Caco-2 (cell line): ENCODE measurements around the gene OR2T29. TPM values are rescaled to one million over a fixed set of nuclear protein-coding genes. Genes with fewer than 3 reads are reported as not detected.

ENCODE experiments used
- BruUV-seq: library from RNA; stranded (reverse); fragments of 400-500 nt; replicated peaks from 2 replicates; lab custom pipeline; 2021; lab: Mats Ljungman, UMichigan
- CTCF ChIA-PET: fragments of 300-600 bp; sonication (Branson Sonifier 250); formaldehyde crosslinking; loops from one replicate; lab custom pipeline; 2022; ENCODE audit warnings: antibody characterized with exemption; lab: Charles Lee
- POLR2A ChIA-PET: fragments of 300-600 bp; sonication (Branson Sonifier 250); formaldehyde crosslinking; loops from one replicate; lab custom pipeline; 2022; ENCODE audit warnings: antibody characterized with exemption; lab: Charles Lee
- DNase-seq, 2 experiments: peaks; one replicate each; pipeline versions ENCODE4 v3.0.0 to v3.0.0-alpha.2; 2020 to 2022
- H3K27me3 ChIP-seq: replicated peaks from 2 replicates; pipeline ENCODE4 v1.6.0; 2011; ENCODE audit warnings: low read length; ENCODE audit not compliant: control insufficient read depth, insufficient read depth
- H3K36me3 ChIP-seq: 2 replicates; pipeline ENCODE4 v1.5.1; 2011; ENCODE audit warnings: low read length; ENCODE audit not compliant: control insufficient read depth, insufficient read depth
- H3K4me1 ChIP-seq: fragments of 250-450 bp; sonication (Bioruptor Pico); 2 replicates; pipeline ENCODE4 v1.5.1; 2020; ENCODE audit warnings: mild to moderate bottlenecking
- H3K4me3 ChIP-seq: 2 replicates; pipeline ENCODE4 v1.5.1; 2011; ENCODE audit warnings: low read depth, mild to moderate bottlenecking, control low read depth, low read length
- H3K9me3 ChIP-seq: fragments of 250-450 bp; sonication (Bioruptor Pico); 2 replicates; pipeline ENCODE4 v1.5.1; 2020; ENCODE audit warnings: mild to moderate bottlenecking, moderate library complexity
- H3K27ac Mint-ChIP-seq: one replicate; pipeline ENCODE4 v1.8.0; 2022; ENCODE audit warnings: mixed read lengths; ENCODE audit not compliant: unreplicated experiment
- H3K27me3 Mint-ChIP-seq: one replicate; pipeline ENCODE4 v1.8.0; 2022; ENCODE audit warnings: mixed read lengths; ENCODE audit not compliant: insufficient read depth, unreplicated experiment
- H3K36me3 Mint-ChIP-seq: one replicate; pipeline ENCODE4 v1.8.0; 2022; ENCODE audit warnings: mild to moderate bottlenecking, mixed read lengths; ENCODE audit not compliant: insufficient read depth, unreplicated experiment
- H3K4me1 Mint-ChIP-seq: one replicate; pipeline ENCODE4 v1.8.0; 2022; ENCODE audit warnings: low read depth, mixed read lengths; ENCODE audit not compliant: unreplicated experiment
- H3K4me3 Mint-ChIP-seq: one replicate; pipeline ENCODE4 v1.8.0; 2022; ENCODE audit warnings: mild to moderate bottlenecking, moderate library complexity, mixed read lengths; ENCODE audit not compliant: unreplicated experiment
- H3K9me3 Mint-ChIP-seq: one replicate; pipeline ENCODE4 v1.8.0; 2022; ENCODE audit warnings: mixed read lengths; ENCODE audit not compliant: unreplicated experiment
- intact Hi-C: fragments of 100-400 bp; cut with micrococcal nuclease; formaldehyde crosslinking; loops from one replicate; pipeline ENCODE4 v1.10.0; 2022; ENCODE audit not compliant: unreplicated experiment
- total RNA-seq: library from RNA; stranded (reverse); gene quantifications from 2 replicates; pipeline ENCODE4 v1.2.3, GENCODE V29; 2022
- TF ChIP-seq, protein P1 (sequence below), 2 experiments: fragments of 200-600 bp in 1 of 2; IDR thresholded peaks; 1 replicate in 1 of 2; 2 replicates in 1 of 2; pipeline versions ENCODE4 v1.5.1 to v1.8.0; 2011 to 2022; ENCODE audit warnings: antibody characterized with exemption in 1 of 2, control low read depth in 1 of 2, inconsistent platforms in 1 of 2, low read depth in 1 of 2, low read length in 1 of 2, mild to moderate bottlenecking in 1 of 2, moderate library complexity in 1 of 2; ENCODE audit not compliant: insufficient read depth in 1 of 2, severe bottlenecking in 1 of 2, unreplicated experiment in 1 of 2

Gene OR2T29
- total RNA-seq, 1 experiment from 2014 or later = not detected

DNA sequence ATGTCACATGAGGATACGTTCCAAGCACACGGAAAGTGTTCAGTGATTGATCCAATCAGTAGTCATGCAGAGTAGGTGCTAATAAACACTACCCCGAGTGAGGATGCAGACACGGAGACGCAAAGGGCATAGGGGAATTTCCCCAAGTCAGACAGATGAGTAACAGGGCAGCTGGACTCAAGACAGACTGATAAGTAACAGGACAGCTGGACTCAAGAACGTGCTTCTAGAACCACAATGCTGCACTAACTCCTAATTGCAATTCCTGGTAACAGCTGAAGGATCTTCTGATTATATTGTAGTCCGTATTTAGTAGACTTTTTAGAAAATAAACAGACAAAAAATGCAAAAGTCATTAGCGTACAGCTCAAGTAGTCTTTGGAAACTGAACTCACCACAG, 36.8 kb upstream of the OR2T29 start:
- no peaks in the 10 kb centered on the region for H3K9me3 Mint-ChIP-seq
- H3K27ac Mint-ChIP-seq = no peak overlapping the region
- no TSS peak for BruUV-seq
- TF ChIP-seq, protein P1, sequence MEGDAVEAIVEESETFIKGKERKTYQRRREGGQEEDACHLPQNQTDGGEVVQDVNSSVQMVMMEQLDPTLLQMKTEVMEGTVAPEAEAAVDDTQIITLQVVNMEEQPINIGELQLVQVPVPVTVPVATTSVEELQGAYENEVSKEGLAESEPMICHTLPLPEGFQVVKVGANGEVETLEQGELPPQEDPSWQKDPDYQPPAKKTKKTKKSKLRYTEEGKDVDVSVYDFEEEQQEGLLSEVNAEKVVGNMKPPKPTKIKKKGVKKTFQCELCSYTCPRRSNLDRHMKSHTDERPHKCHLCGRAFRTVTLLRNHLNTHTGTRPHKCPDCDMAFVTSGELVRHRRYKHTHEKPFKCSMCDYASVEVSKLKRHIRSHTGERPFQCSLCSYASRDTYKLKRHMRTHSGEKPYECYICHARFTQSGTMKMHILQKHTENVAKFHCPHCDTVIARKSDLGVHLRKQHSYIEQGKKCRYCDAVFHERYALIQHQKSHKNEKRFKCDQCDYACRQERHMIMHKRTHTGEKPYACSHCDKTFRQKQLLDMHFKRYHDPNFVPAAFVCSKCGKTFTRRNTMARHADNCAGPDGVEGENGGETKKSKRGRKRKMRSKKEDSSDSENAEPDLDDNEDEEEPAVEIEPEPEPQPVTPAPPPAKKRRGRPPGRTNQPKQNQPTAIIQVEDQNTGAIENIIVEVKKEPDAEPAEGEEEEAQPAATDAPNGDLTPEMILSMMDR (IDR thresholded peaks at IDR 0.05; ENCODE audit: insufficient read depth in 1 of 2, low read depth in 1 of 2, low read length in 1 of 2, severe bottlenecking in 1 of 2, unreplicated experiment in 1 of 2) = no peak
- ChIA-PET POLR2A (no interaction called here), CTCF (no interaction called here)
- Histone ChIP-seq H3K27me3 (no peaks in the 10 kb centered on the region), H3K36me3 (no peaks in the 10 kb centered on the region), H3K9me3 (no peaks in the 10 kb centered on the region), H3K4me1 (no peaks in the 10 kb centered on the region), H3K4me3 (no peak overlapping the region)
- no peak overlapping the region for H3K4me3 Mint-ChIP-seq
- no peaks in the 10 kb centered on the region for H3K4me1 Mint-ChIP-seq
- H3K36me3 Mint-ChIP-seq = no peaks in the 10 kb centered on the region
- DNase-seq = no peak
- intact Hi-C loops = no loop called here
- H3K27me3 Mint-ChIP-seq = no peaks in the 10 kb centered on the region

DNA sequence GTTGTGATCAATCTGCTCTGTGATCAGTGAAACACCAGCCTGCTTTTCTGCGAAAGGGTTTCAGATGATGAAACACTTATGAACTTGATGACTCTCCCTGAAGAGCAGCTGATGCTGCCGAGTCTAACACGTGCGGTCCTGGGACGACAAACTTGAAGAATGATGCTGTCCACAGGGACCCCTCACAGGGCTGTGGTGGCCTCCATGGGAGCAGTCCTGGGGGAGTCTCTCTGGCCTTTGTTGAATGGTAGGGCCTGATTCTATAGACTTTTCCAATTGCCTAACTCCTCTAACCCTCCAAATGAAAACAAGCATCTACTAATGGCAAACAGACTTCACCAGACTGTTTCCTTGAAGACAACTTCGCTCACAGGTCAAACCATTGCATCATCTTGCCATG, 35.0 kb upstream of the OR2T29 start, which contains the start of gene OR2T10:
OR2T10 (minus strand) TSS at position 112 of the 400 bp plus-strand sequence. CDS start 3,932 bp downstream, outside the sequence.
- Mint-ChIP-seq H3K27me3 (no peaks in the 10 kb centered on the region), H3K36me3 (no peaks in the 10 kb centered on the region), H3K9me3 (no peaks in the 10 kb centered on the region), H3K27ac (no peak within 1 kb of the TSS), H3K4me3 (no peak within 1 kb of the TSS), H3K4me1 (no peaks in the 10 kb centered on the region)
- Histone ChIP-seq H3K36me3 (no peaks in the 10 kb centered on the region), H3K4me3 (no peak within 1 kb of the TSS), H3K4me1 (no peaks in the 10 kb centered on the region), H3K27me3 (no peaks in the 10 kb centered on the region), H3K9me3 (no peaks in the 10 kb centered on the region)
- CTCF ChIA-PET = no interaction called here
- POLR2A ChIA-PET = no interaction called here
- BruUV-seq = no TSS peak
- intact Hi-C loops = no loop called here
- TF ChIP-seq, protein P1 (IDR thresholded peaks at IDR 0.05; ENCODE audit: insufficient read depth in 1 of 2, low read depth in 1 of 2, low read length in 1 of 2, severe bottlenecking in 1 of 2, unreplicated experiment in 1 of 2) = no peak
- DNase-seq = no peak

DNA sequence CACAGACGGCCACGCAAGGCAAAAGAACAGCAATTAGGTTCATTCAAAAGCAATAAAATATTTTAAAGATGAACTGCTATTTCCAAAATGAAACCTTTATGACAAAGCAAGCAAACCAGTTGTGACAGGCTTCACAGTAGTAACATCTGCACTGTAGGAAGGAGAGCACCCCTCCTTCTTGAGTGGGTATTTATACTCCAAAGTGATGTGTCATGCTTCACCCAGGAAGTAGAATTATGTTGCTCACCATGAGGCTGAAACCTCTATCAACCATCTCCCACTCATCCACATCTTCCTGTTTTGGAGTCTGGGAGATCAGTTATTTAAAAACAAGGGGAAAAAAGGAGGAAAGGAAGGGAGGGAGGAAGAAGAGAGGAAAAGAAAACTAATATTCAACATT, 34.0 kb upstream of the OR2T29 start:
- TF ChIP-seq, protein P1 (IDR thresholded peaks at IDR 0.05; ENCODE audit: insufficient read depth in 1 of 2, low read depth in 1 of 2, low read length in 1 of 2, severe bottlenecking in 1 of 2, unreplicated experiment in 1 of 2) = no peak
- Mint-ChIP-seq H3K9me3 (no peaks in the 10 kb centered on the region), H3K4me1 (no peaks in the 10 kb centered on the region), H3K36me3 (no peaks in the 10 kb centered on the region), H3K27ac (no peak overlapping the region), H3K4me3 (no peak overlapping the region), H3K27me3 (no peaks in the 10 kb centered on the region)
- Histone ChIP-seq H3K36me3 (no peaks in the 10 kb centered on the region), H3K4me1 (no peaks in the 10 kb centered on the region), H3K4me3 (no peak overlapping the region), H3K9me3 (no peaks in the 10 kb centered on the region), H3K27me3 (no peaks in the 10 kb centered on the region)
- intact Hi-C loops = no loop called here
- POLR2A ChIA-PET = no interaction called here
- no TSS peak for BruUV-seq
- DNase-seq = no peak
- CTCF ChIA-PET = no interaction called here
